NOMO-1 treated with DMSO at 0.1 percent for 48 hours (cell line): Measurements from ENCODE around the gene RETREG3.
"Not testable (repeated sequence)": the region's sequence is repeated elsewhere in the genome, so short reads cannot be mapped to it uniquely, and the experiment has no call there.

Source experiments
- DNase-seq: peaks from one replicate; lab custom pipeline; 2025; ENCODE audit not compliant: unreplicated experiment; lab: John Stamatoyannopoulos, UW

RETREG3 gene

GRCh38 chr17:42574463-42574862, 34.7 kb downstream of the RETREG3 start:
- DNase-seq, result no peak

GRCh38 chr17:42573095-42573494, 36.1 kb downstream of the RETREG3 start:
- no peak for DNase-seq

- DNase-seq, result no peak
Measured at GRCh38 chr17:42571435-42572225, 37.5 kb downstream of the RETREG3 start.

- DNase-seq, result no peak
Measured at GRCh38 chr17:42568341-42569111, 40.6 kb downstream of the RETREG3 start.

GRCh38 chr17:42566883-42567573, 42.1 kb downstream of the RETREG3 start, which contains the start of gene MLX:
Gene MLX (plus strand): TSS chr17:42567100. CDS start chr17:42567125, 25 bp downstream.
- peak; percentile 83 for DNase-seq

- no peak for DNase-seq
Measured at GRCh38 chr17:42566215-42566882, 42.8 kb downstream of the RETREG3 start.

GRCh38 chr17:42565523-42566214, 43.5 kb downstream of the RETREG3 start:
- no peak for DNase-seq

- DNase-seq, result no peak
Measured at GRCh38 chr17:42564815-42565522, 44.2 kb downstream of the RETREG3 start.

GRCh38 chr17:42563950-42564349, 45.2 kb downstream of the RETREG3 start:
- no peak for DNase-seq

GRCh38 chr17:42563543-42563942, 45.6 kb downstream of the RETREG3 start:
- no peak for DNase-seq

- no peak for DNase-seq
Measured at GRCh38 chr17:42563143-42563509, 46.0 kb downstream of the RETREG3 start.

- peak; percentile 58 for DNase-seq
Measured at GRCh38 chr17:42562388-42563142, 46.6 kb downstream of the RETREG3 start.

- DNase-seq, result peak; percentile 92
Measured at GRCh38 chr17:42561897-42562387, 47.2 kb downstream of the RETREG3 start, which contains the start of gene COASY. Gene COASY (plus strand): TSS chr17:42562148. CDS start chr17:42562623, 475 bp downstream.

- no peak for DNase-seq
Measured at GRCh38 chr17:42560246-42560645, 48.9 kb downstream of the RETREG3 start.

- DNase-seq, result no peak
Measured at GRCh38 chr17:42559075-42559474, 50.1 kb downstream of the RETREG3 start.

GRCh38 chr17:42555961-42556617, 53.1 kb downstream of the RETREG3 start:
- DNase-seq, result not testable (repeated sequence)

- DNase-seq, result no peak
Measured at GRCh38 chr17:42555122-42555622, 54.0 kb downstream of the RETREG3 start.
